Activated naive CD8-positive, alpha-beta T cell (primary cell): ENCODE measurements around the gene GLT8D2.
"Not testable (repeated sequence)": the region's sequence is repeated elsewhere in the genome, so short reads cannot be mapped to it uniquely, and the experiment has no call there.

Experiments
- H3K27ac Mint-ChIP-seq: one replicate; pipeline ENCODE4 v1.8.0; 2021; ENCODE audit warnings: mixed read lengths
- H3K27me3 Mint-ChIP-seq: one replicate; pipeline ENCODE4 v1.8.0; 2021; ENCODE audit warnings: mixed read lengths
- H3K36me3 Mint-ChIP-seq: one replicate; pipeline ENCODE4 v1.8.0; 2021; ENCODE audit warnings: mixed read lengths
- H3K4me1 Mint-ChIP-seq: one replicate; pipeline ENCODE4 v1.8.0; 2021; ENCODE audit warnings: low read depth, mixed read lengths
- H3K4me3 Mint-ChIP-seq: one replicate; pipeline ENCODE4 v1.8.0; 2021; ENCODE audit warnings: mild to moderate bottlenecking, mixed read lengths
- H3K9me3 Mint-ChIP-seq: one replicate; pipeline ENCODE4 v1.8.0; 2021; ENCODE audit warnings: low read depth, mixed read lengths

Gene GLT8D2

GRCh38 chr12:104030596-104030995 lies 19.4 kb downstream of the GLT8D2 start:
- not testable (repeated sequence) for H3K4me1 Mint-ChIP-seq, H3K27ac Mint-ChIP-seq, H3K4me3 Mint-ChIP-seq, H3K9me3 Mint-ChIP-seq, H3K27me3 Mint-ChIP-seq, H3K36me3 Mint-ChIP-seq

- no peaks in the 10 kb centered on the region for H3K36me3 Mint-ChIP-seq
- no peaks in the 10 kb centered on the region for H3K9me3 Mint-ChIP-seq
- no peak overlapping the region for H3K27ac Mint-ChIP-seq
- H3K4me1 Mint-ChIP-seq, result no peaks in the 10 kb centered on the region
- H3K4me3 Mint-ChIP-seq, result no peak overlapping the region
- peaks cover 3% of the 10 kb centered on the region for H3K27me3 Mint-ChIP-seq
Observed at GRCh38 chr12:104026841-104027599, 23.0 kb downstream of the GLT8D2 start.

DNA sequence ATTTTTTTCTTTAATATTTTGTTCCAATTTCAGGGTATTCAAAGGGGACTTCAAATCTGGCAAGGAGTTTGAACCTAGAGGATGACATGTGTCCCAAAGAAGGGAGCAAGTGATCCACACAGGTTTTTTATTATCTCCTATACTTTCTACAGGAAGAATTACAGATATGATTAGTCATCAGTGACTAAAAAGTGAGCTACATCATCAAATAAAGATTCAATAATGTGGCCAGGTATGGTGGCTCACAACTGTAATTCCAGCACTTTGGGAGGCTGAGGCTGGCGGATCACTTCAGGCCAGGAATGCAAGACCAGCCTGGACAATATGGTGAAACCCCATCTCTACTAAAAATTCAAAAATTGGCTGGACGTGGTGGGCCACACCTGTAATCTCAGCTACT lies 24.2 kb downstream of the GLT8D2 start:
- peaks cover 10% of the 10 kb centered on the region for H3K27me3 Mint-ChIP-seq
- H3K27ac Mint-ChIP-seq, result no peak overlapping the region
- no peaks in the 10 kb centered on the region for H3K36me3 Mint-ChIP-seq
- H3K9me3 Mint-ChIP-seq, result no peaks in the 10 kb centered on the region
- no peaks in the 10 kb centered on the region for H3K4me1 Mint-ChIP-seq
- no peak overlapping the region for H3K4me3 Mint-ChIP-seq

DNA sequence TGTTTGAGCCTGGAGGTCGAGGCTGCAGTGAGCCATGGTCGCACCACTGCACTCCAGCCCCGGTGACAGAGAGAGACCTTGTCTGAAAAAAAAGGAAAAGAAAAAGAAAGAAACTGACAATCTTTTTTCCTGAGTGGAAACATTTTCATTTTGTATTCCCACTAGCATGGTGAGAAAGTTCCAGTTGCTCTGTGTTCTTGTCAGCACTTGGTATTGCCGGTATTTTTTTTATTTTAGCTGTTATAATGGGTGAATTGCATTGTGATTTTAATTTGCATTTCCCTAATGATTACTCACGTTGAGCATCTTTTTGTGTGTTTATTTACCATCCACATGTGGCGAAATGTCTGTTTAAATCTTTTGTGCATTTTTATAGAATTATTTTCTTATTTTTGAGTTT lies 25.6 kb downstream of the GLT8D2 start:
- Mint-ChIP-seq H3K36me3 (peaks cover 3% of the 10 kb centered on the region), H3K9me3 (no peaks in the 10 kb centered on the region), H3K27me3 (peaks cover 17% of the 10 kb centered on the region), H3K27ac (no peak overlapping the region), H3K4me1 (no peaks in the 10 kb centered on the region), H3K4me3 (no peak overlapping the region)

DNA sequence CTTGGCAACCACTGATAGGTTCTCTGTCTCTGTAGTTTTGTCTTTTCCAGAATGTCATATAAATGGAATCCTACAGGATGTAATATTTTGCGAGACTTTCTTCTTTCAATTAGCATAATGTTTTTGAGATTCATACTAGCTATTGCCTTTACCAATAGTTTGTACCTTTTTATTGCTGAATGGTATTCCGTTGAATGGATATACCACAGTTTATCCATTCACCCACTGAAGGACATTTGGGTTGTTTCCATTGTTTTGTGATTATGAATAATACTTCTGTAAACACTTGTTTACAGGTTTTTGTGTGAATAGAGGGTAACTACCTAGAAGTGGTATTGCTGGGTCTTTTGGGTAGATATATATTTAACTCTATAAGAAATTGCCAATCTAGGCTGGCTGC lies 26.3 kb downstream of the GLT8D2 start:
- peaks cover 18% of the 10 kb centered on the region for H3K27me3 Mint-ChIP-seq
- no peak overlapping the region for H3K27ac Mint-ChIP-seq
- no peaks in the 10 kb centered on the region for H3K4me1 Mint-ChIP-seq
- H3K36me3 Mint-ChIP-seq, result peaks cover 3% of the 10 kb centered on the region
- H3K9me3 Mint-ChIP-seq, result no peaks in the 10 kb centered on the region
- no peak overlapping the region for H3K4me3 Mint-ChIP-seq

GRCh38 chr12:104022786-104023185 lies 27.2 kb downstream of the GLT8D2 start:
- H3K4me1 Mint-ChIP-seq, result no peaks in the 10 kb centered on the region
- peaks cover 3% of the 10 kb centered on the region for H3K36me3 Mint-ChIP-seq
- H3K27ac Mint-ChIP-seq, result no peak overlapping the region
- H3K27me3 Mint-ChIP-seq, result peaks cover 20% of the 10 kb centered on the region
- no peaks in the 10 kb centered on the region for H3K9me3 Mint-ChIP-seq
- H3K4me3 Mint-ChIP-seq, result no peak overlapping the region

DNA sequence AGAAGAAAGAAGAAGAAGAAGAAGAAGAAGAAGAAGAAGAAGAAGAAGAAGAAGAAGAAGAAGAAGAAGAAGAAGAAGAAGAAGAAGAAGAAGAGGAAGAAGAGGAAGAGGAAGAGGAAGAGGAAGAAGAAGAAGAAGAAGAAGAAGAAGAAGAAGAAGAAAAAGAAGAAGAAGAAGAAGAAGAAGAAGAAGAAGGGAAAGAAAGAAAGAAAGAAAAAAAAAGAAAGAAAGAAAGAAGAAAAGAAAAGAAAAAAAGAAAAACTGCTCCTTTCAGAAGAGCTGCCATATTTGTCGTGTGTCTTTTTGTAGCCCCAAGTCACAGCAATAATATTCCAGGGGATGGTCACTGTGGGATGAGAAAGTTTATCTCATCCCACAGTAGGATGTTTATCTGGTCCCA lies 28.1 kb downstream of the GLT8D2 start:
- H3K27me3 Mint-ChIP-seq, result peaks cover 20% of the 10 kb centered on the region

DNA sequence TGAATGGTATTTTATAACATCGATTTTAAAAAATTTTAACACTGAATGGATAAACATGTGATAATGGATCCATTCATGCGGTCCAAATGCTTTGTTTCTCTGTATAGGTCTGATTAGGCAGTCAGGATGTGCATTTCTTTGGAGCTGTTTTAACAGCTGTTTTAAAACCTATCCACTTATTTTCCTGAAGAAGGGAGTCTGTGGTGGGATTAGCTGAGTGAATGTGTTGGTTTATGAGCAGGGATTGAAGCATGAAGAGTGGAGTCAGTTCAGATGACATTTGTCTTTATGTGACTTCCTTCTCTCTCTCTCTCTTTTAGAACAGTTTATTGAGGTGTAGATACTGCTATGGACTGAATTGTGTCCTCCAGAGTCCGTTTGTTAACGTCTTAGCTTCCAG lies 37.7 kb downstream of the GLT8D2 start:
- Mint-ChIP-seq H3K27ac (no peak overlapping the region), H3K4me3 (no peak overlapping the region), H3K36me3 (peaks cover 10% of the 10 kb centered on the region), H3K27me3 (peaks cover 4% of the 10 kb centered on the region), H3K9me3 (no peaks in the 10 kb centered on the region), H3K4me1 (no peaks in the 10 kb centered on the region)

More for the DNA sequence above, 28.1 kb downstream of the GLT8D2 start:
- not testable (repeated sequence) for H3K9me3 Mint-ChIP-seq, H3K4me1 Mint-ChIP-seq, H3K4me3 Mint-ChIP-seq, H3K27ac Mint-ChIP-seq, H3K36me3 Mint-ChIP-seq

DNA sequence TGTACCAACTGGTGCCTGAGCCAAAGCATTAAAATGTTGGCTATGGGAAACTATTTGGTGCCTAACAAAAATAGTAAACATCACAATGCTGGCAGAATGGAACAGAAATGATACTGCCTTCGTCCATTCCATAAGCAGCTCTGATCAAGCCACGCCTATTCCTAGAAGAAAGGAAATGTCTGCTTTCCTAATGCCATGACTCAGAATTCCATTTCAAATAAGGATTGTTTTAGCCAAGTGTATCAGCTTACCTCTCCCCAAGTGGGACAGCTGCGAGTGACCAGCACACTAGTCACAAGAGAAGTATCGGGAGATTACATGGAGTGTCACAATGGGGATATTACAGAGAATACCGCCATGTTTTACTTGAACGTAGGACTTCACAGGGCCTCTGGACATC lies 38.7 kb downstream of the GLT8D2 start:
- H3K4me1 Mint-ChIP-seq, result no peaks in the 10 kb centered on the region
- no peaks in the 10 kb centered on the region for H3K9me3 Mint-ChIP-seq
- H3K4me3 Mint-ChIP-seq, result no peak overlapping the region
- peaks cover 10% of the 10 kb centered on the region for H3K36me3 Mint-ChIP-seq
- H3K27me3 Mint-ChIP-seq, result peaks cover 4% of the 10 kb centered on the region
- H3K27ac Mint-ChIP-seq, result no peak overlapping the region

DNA sequence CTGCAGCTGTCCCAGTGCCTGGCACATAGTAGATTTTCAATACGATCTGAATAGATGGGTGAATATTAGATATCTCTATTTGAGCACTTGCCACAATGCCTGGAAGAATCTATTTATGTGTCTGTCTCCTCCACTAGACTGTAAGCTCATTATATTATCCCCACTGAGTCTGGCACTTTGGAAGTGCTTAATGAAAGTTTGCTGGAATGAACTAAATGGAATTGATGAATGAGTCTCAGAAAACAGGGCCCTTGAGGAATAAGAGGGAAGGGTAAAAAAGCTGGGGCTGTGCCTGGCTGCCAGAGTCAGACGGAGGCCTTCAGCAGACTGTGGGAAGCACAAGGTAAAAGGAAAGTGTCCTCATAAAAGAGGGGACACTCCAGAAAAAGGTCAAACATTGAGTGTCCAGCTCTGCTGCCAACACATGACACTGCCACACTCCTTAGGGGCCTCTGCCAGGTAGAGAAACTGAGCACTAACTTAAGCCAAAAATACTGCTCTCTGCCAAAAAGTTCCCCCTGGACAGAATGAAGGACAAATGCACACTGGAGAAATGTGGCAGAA lies 39.3 kb downstream of the GLT8D2 start:
- Mint-ChIP-seq H3K4me3 (no peak overlapping the region), H3K4me1 (no peaks in the 10 kb centered on the region), H3K27me3 (peaks cover 5% of the 10 kb centered on the region), H3K36me3 (peaks cover 10% of the 10 kb centered on the region), H3K9me3 (no peaks in the 10 kb centered on the region), H3K27ac (no peak overlapping the region)

GRCh38 chr12:104010121-104010520 lies 39.9 kb downstream of the GLT8D2 start:
- peaks cover 10% of the 10 kb centered on the region for H3K36me3 Mint-ChIP-seq

DNA sequence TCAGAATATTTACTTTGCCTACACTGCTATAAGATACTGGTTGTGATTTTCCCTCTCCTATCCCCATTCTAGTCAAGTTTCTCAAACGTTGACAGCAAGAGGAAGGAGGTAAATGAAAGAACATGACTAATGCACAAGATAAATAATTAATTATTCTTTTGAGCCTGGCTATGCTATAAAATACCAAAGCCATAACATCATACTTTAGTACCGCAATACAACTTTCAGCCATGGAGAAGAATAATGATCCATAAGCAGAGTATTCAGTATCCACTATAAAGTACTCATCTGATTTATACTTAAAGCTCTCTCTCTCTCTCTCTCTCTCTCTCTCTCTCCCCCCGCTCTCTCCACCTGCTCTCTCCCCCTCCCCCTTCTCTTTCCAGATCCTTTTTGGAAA lies 43.1 kb downstream of the GLT8D2 start:
- peaks cover 15% of the 10 kb centered on the region for H3K36me3 Mint-ChIP-seq
- peaks cover 19% of the 10 kb centered on the region for H3K27me3 Mint-ChIP-seq
- H3K4me3 Mint-ChIP-seq, result no peak overlapping the region
- H3K4me1 Mint-ChIP-seq, result no peaks in the 10 kb centered on the region
- H3K27ac Mint-ChIP-seq, result no peak overlapping the region
- H3K9me3 Mint-ChIP-seq, result no peaks in the 10 kb centered on the region

More at GRCh38 chr12:104010121-104010520, 39.9 kb downstream of the GLT8D2 start:
- Mint-ChIP-seq H3K27ac (no peak overlapping the region), H3K4me3 (no peak overlapping the region), H3K27me3 (peaks cover 5% of the 10 kb centered on the region), H3K9me3 (no peaks in the 10 kb centered on the region), H3K4me1 (no peaks in the 10 kb centered on the region)

- Mint-ChIP-seq H3K36me3 (peaks cover 9% of the 10 kb centered on the region), H3K4me3 (no peak overlapping the region), H3K9me3 (no peaks in the 10 kb centered on the region), H3K27me3 (peaks cover 23% of the 10 kb centered on the region), H3K4me1 (no peaks in the 10 kb centered on the region), H3K27ac (no peak overlapping the region)
Observed at GRCh38 chr12:104003596-104003995, 46.4 kb downstream of the GLT8D2 start.

DNA sequence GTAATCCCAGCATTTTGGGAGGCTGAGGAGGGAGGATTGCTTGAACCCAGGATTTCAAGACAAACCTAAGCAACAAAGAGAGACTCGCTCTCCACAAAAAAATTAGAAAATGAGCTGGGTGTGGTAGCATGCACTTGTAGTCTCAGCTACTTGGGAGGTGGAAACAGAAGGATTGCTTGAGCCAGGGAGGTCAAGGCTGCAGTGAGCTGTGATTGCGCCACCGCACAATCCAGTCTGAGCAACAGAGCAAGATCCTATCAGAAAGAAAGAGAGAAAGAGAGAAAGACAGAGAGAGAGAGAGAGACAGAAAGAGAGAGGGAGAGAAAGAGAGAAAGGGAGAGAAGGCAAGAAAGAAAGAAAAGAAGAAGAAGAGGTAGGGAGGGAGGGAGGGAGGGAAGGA lies 47.3 kb downstream of the GLT8D2 start:
- no peak overlapping the region for H3K27ac Mint-ChIP-seq
- no peak overlapping the region for H3K4me3 Mint-ChIP-seq
- no peaks in the 10 kb centered on the region for H3K9me3 Mint-ChIP-seq
- no peaks in the 10 kb centered on the region for H3K4me1 Mint-ChIP-seq
- H3K27me3 Mint-ChIP-seq, result peaks cover 23% of the 10 kb centered on the region
- peaks cover 5% of the 10 kb centered on the region for H3K36me3 Mint-ChIP-seq

DNA sequence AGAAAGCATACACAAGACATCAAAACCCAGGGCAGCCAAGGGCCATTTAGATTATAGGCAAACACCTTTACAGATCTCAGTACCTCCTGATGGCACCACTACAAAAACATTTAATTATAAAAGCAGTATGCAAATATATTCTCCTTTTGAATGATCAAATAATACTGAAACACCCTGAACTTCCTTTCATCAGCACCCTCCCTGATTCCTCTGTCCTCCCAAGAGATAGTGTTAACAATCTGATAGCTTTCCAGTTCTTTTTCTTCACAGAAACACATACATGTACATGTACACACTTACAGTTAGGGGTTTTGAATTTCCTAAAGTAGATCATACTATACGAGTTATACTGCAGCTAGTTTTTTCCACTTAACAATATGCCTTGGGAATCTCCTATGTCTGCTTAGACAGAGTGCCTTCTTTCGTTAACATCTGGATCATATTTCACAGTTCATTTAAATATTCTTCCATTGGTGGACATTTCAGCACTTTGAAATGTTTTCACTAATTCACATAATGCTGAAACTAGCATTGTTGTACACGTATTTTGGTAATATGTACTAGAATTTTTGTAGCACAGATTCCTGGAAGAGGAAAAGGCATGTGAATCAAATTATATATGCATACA lies 49.1 kb downstream of the GLT8D2 start:
- Mint-ChIP-seq H3K27me3 (peaks cover 24% of the 10 kb centered on the region), H3K4me1 (no peaks in the 10 kb centered on the region), H3K4me3 (no peak overlapping the region), H3K27ac (no peak overlapping the region), H3K36me3 (peaks cover 5% of the 10 kb centered on the region), H3K9me3 (no peaks in the 10 kb centered on the region)
